MM.1S (cell line): Measurements from ENCODE around the gene GDAP2.

Source experiments
- DNase-seq: peaks from one replicate; pipeline ENCODE4 v3.0.0-alpha.2; 2015
- H2AFZ ChIP-seq: fragments of 300-600 bp; sonication (generic); 2 replicates; pipeline ENCODE4 v1.6.0; 2016; ENCODE audit warnings: antibody characterized with exemption, low read length
- H3F3A ChIP-seq: fragments of 300-600 bp; sonication (generic); 2 replicates; pipeline ENCODE4 v1.6.1; 2016; ENCODE audit warnings: mild to moderate bottlenecking, antibody characterized with exemption, low read length, moderate library complexity, mixed read lengths; ENCODE audit not compliant: insufficient read depth
- H3K27ac ChIP-seq: fragments of 300-600 bp; sonication (generic); 2 replicates; pipeline ENCODE4 v1.5.1; 2016; ENCODE audit warnings: mild to moderate bottlenecking, low read length
- H3K27me3 ChIP-seq: fragments of 300-600 bp; sonication (generic); replicated peaks from 2 replicates; pipeline ENCODE4 v1.6.0; 2016; ENCODE audit warnings: low read length; ENCODE audit not compliant: insufficient read depth
- H3K36me3 ChIP-seq: fragments of 300-600 bp; sonication (generic); replicated peaks from 2 replicates; pipeline ENCODE4 v1.6.1; 2016; ENCODE audit warnings: mild to moderate bottlenecking, low read length, mixed read lengths; ENCODE audit not compliant: insufficient read depth
- H3K4me1 ChIP-seq: fragments of 300-600 bp; sonication (generic); 2 replicates; pipeline ENCODE4 v1.6.1; 2016; ENCODE audit warnings: low read length, mixed read lengths
- H3K4me2 ChIP-seq: fragments of 300-600 bp; sonication (generic); 2 replicates; pipeline ENCODE4 v1.6.0; 2016; ENCODE audit warnings: low read depth, low read length
- H3K4me3 ChIP-seq: fragments of 300-600 bp; sonication (generic); 2 replicates; pipeline ENCODE4 v1.5.1; 2016; ENCODE audit warnings: low read length, mixed read lengths
- H3K79me2 ChIP-seq: fragments of 300-600 bp; sonication (generic); 2 replicates; pipeline ENCODE4 v1.6.1; 2016; ENCODE audit warnings: mixed run types, low read length, mixed read lengths
- H3K9ac ChIP-seq: fragments of 300-600 bp; sonication (generic); 2 replicates; pipeline ENCODE4 v1.6.1; 2016; ENCODE audit warnings: low read length, mixed read lengths
- H3K9me2 ChIP-seq: fragments of 300-600 bp; sonication (generic); replicated peaks from 2 replicates; pipeline ENCODE4 v1.6.1; 2016; ENCODE audit warnings: mild to moderate bottlenecking, low read length, mixed read lengths; ENCODE audit not compliant: insufficient read depth
- H3K9me3 ChIP-seq: fragments of 300-600 bp; sonication (generic); replicated peaks from 2 replicates; pipeline ENCODE4 v1.6.1; 2016; ENCODE audit warnings: mild to moderate bottlenecking, low read length, mixed read lengths; ENCODE audit not compliant: insufficient read depth
- H4K20me1 ChIP-seq: fragments of 300-600 bp; sonication (generic); 2 replicates; pipeline ENCODE4 v1.6.1; 2016; ENCODE audit warnings: mild to moderate bottlenecking, low read length, moderate library complexity, mixed read lengths; ENCODE audit not compliant: insufficient read depth
- CTCF ChIP-seq: fragments of 300-600 bp; sonication (generic); IDR thresholded peaks from 2 replicates; pipeline ENCODE4 v1.5.1; 2016; ENCODE audit warnings: antibody characterized with exemption, low read length, mixed read lengths
- EZH2 ChIP-seq: fragments of 300-600 bp; sonication (generic); optimal IDR thresholded peaks from 2 replicates; pipeline ENCODE3; 2017; ENCODE audit warnings: low read depth, mild to moderate bottlenecking, antibody characterized with exemption, low read length, mixed read lengths
- EZH2phosphoT487 ChIP-seq: fragments of 300-600 bp; sonication (generic); IDR thresholded peaks from 2 replicates; pipeline ENCODE4 v1.6.1; 2018; ENCODE audit warnings: antibody characterized with exemption, low read length

The GDAP2 gene

GRCh38 chr1:117820694-117821381 is 108.6 kb downstream of the GDAP2 start:
- Histone ChIP-seq H3F3A (no peaks in the 10 kb centered on the region), H3K9ac (no peak overlapping the region), H3K9me2 (no peaks in the 10 kb centered on the region), H3K27ac (no peak overlapping the region), H3K9me3 (no peaks in the 10 kb centered on the region), H2AFZ (no peak overlapping the region), H3K4me3 (no peak overlapping the region), H3K4me2 (no peak overlapping the region), H3K4me1 (no peaks in the 10 kb centered on the region), H4K20me1 (no peaks in the 10 kb centered on the region), H3K79me2 (no peaks in the 10 kb centered on the region), H3K27me3 (no peaks in the 10 kb centered on the region), H3K36me3 (no peaks in the 10 kb centered on the region)
- TF ChIP-seq EZH2phosphoT487, result no peak
- TF ChIP-seq CTCF, result no peak
- no peak for TF ChIP-seq EZH2
- DNase-seq, result no peak

- H3K9me2 ChIP-seq, result no peaks in the 10 kb centered on the region
- H3K27ac ChIP-seq, result no peak overlapping the region
- no peaks in the 10 kb centered on the region for H3K9me3 ChIP-seq
- TF ChIP-seq CTCF (no peak), EZH2phosphoT487 (no peak), EZH2 (no peak)
- no peak overlapping the region for H3K4me2 ChIP-seq
- H3K79me2 ChIP-seq, result no peaks in the 10 kb centered on the region
- H3K4me1 ChIP-seq, result no peaks in the 10 kb centered on the region
- no peaks in the 10 kb centered on the region for H3K36me3 ChIP-seq
- H3K9ac ChIP-seq, result no peak overlapping the region
- H2AFZ ChIP-seq, result no peak overlapping the region
- H3F3A ChIP-seq, result no peaks in the 10 kb centered on the region
- no peaks in the 10 kb centered on the region for H3K27me3 ChIP-seq
- no peak overlapping the region for H3K4me3 ChIP-seq
- H4K20me1 ChIP-seq, result no peaks in the 10 kb centered on the region
- DNase-seq, result no peak
These were observed 109.3 kb downstream of the GDAP2 start for GRCh38 chr1:117820096-117820495.

- H3K9me2 ChIP-seq, result no peaks in the 10 kb centered on the region
- DNase-seq, result no peak
- no peak overlapping the region for H2AFZ ChIP-seq
- H3K9ac ChIP-seq, result no peak overlapping the region
- no peaks in the 10 kb centered on the region for H3K4me1 ChIP-seq
- no peaks in the 10 kb centered on the region for H4K20me1 ChIP-seq
- no peaks in the 10 kb centered on the region for H3K9me3 ChIP-seq
- no peaks in the 10 kb centered on the region for H3K36me3 ChIP-seq
- H3K27ac ChIP-seq, result no peak overlapping the region
- H3K4me3 ChIP-seq, result no peak overlapping the region
- TF ChIP-seq EZH2phosphoT487 (no peak), CTCF (no peak), EZH2 (no peak)
- H3K4me2 ChIP-seq, result no peak overlapping the region
- H3K27me3 ChIP-seq, result no peaks in the 10 kb centered on the region
- no peaks in the 10 kb centered on the region for H3F3A ChIP-seq
- no peaks in the 10 kb centered on the region for H3K79me2 ChIP-seq
These were observed 110.1 kb downstream of the GDAP2 start for GRCh38 chr1:117819301-117819700.
